Measurements from ENCODE around the gene RTL9.
"Not testable (repeated sequence)": the region's sequence is repeated elsewhere in the genome, so short reads cannot be mapped to it uniquely, and the experiment has no call there.

The RTL9 gene

DNA sequence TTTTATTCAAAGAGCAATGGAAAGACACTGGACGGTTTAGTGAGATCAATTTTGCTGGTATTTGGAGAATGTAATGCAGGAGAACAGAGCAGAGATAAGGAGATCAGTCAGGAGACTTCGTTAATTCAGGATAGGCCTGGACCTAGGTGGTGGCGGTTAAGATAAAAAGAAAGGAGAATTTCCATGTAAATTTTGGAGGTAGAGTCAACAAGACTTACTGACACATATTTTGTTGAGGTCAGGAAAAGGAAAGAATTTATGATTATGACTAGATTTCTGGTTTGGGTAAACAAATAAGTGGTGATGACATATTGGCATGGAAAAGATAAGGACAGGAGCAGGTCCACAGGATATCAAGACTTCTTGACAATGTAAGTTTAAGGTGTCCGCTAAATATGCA lies 31.9 kb upstream of the RTL9 start:
- H3K27me3 ChIP-seq (ENCODE audit: insufficient read depth, insufficient read length) = no peaks in the 10 kb centered on the region
- no peak for TF ChIP-seq ZNF274 (IDR thresholded peaks at IDR 0.05; ENCODE audit: low read depth, low read length)
- TF ChIP-seq YY1 (IDR thresholded peaks at IDR 0.05; ENCODE audit: insufficient read depth, insufficient read length) = no peak
- TF ChIP-seq SUZ12 (IDR thresholded peaks at IDR 0.05; ENCODE audit: extremely low read depth, insufficient read depth, insufficient read length) = no peak
- no peaks in the 10 kb centered on the region for H3K36me3 ChIP-seq (ENCODE audit: insufficient read depth, insufficient read length, low read length)
- no peak overlapping the region for H3K9ac ChIP-seq (ENCODE audit: insufficient read length, low read depth)
- no peaks in the 10 kb centered on the region for H3K9me3 ChIP-seq (ENCODE audit: insufficient read depth, low read length)
- no peaks in the 10 kb centered on the region for H3K4me1 ChIP-seq (ENCODE audit: insufficient read depth, insufficient read length)
- DNase-seq (ENCODE audit: low read depth, low spot score) = no peak
- H3K4me3 ChIP-seq (ENCODE audit: insufficient read length, low read depth) = no peak overlapping the region

DNA sequence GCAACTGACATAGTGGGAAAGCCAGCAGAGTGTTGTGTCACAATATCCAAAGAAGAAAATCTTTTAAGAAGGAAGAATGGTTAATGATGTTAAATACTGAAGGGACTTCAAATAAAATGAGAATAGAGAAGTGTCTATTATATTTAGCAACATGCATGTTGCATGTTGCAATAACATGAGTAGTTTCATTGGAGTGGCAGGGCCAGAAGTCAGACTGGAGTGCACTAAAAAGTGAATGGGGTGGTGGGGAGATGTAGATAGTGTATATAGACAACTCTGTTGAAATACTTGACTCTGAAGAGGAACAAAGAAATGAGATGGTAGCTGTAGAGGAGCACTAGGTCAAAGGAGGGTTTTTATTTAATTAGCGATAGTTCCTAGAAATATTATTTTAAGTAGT lies 31.3 kb upstream of the RTL9 start:
- Histone ChIP-seq H3K36me3 (ENCODE audit: insufficient read depth, insufficient read length, low read length) (no peaks in the 10 kb centered on the region), H3K4me1 (ENCODE audit: insufficient read depth, insufficient read length) (no peaks in the 10 kb centered on the region), H3K9me3 (ENCODE audit: insufficient read depth, low read length) (no peaks in the 10 kb centered on the region), H3K4me3 (ENCODE audit: insufficient read length, low read depth) (no peak overlapping the region), H3K27me3 (ENCODE audit: insufficient read depth, insufficient read length) (no peaks in the 10 kb centered on the region), H3K9ac (ENCODE audit: insufficient read length, low read depth) (no peak overlapping the region)
- TF ChIP-seq ZNF274 (IDR thresholded peaks at IDR 0.05; ENCODE audit: low read depth, low read length) (no peak), YY1 (IDR thresholded peaks at IDR 0.05; ENCODE audit: insufficient read depth, insufficient read length) (no peak), SUZ12 (IDR thresholded peaks at IDR 0.05; ENCODE audit: extremely low read depth, insufficient read depth, insufficient read length) (no peak)
- DNase-seq (ENCODE audit: low read depth, low spot score) = no peak

DNA sequence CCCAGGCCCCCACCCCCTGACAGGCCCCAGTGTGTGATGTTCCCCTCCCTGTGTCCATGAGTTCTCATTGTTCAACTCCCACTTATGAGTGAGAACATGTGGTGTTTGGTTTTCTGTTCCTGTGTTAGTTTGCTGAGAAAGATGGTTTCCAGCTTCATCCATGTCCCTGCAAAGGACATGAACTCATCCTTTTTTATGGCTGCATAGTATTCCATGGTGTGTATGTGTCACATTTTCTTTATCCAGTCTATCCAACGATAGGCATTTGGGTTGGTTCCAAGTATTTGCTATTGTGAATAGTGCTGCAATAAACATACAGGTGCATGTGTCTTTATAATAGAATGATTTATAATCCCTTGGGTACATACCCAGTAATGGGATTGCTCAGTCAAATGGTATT lies 30.0 kb upstream of the RTL9 start:
- H3K9me3 ChIP-seq (ENCODE audit: insufficient read depth, low read length); DNase-seq (ENCODE audit: low read depth, low spot score); H3K27me3 ChIP-seq (ENCODE audit: insufficient read depth, insufficient read length); H3K9ac ChIP-seq (ENCODE audit: insufficient read length, low read depth); H3K4me3 ChIP-seq (ENCODE audit: insufficient read length, low read depth); H3K4me1 ChIP-seq (ENCODE audit: insufficient read depth, insufficient read length); H3K36me3 ChIP-seq (ENCODE audit: insufficient read depth, insufficient read length, low read length): not testable (repeated sequence)

DNA sequence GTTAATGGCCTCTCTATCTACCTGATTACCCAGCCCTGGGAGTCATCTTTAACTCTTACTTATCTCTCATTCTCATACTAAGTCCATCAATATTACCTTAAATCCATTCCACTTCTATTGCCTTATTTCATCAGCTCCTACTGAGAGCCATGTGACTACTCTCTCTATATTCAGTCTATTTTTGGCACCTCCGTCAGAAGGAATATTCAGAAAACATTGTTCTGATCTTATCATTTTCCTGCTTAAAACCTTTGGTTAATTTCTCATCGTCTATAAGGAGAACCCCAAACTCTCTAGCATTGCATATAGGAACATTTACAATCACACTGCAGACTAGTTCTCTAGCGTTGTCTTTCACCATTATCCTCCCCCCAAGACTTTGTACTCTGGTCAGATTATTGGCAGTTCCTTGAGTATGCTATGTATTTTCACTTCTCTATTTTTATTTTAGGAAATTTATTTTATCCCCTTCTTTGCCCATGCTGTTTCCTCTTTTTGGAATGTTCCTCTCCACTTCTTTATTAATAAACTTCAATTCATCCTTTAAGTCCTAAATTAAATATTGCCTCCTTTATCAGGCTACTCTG lies 27.1 kb upstream of the RTL9 start:
- DNase-seq (ENCODE audit: low read depth, low spot score) = no peak
- H3K36me3 ChIP-seq (ENCODE audit: insufficient read depth, insufficient read length, low read length) = no peaks in the 10 kb centered on the region
- H3K9me3 ChIP-seq (ENCODE audit: insufficient read depth, low read length) = no peaks in the 10 kb centered on the region
- no peaks in the 10 kb centered on the region for H3K27me3 ChIP-seq (ENCODE audit: insufficient read depth, insufficient read length)
- TF ChIP-seq ZNF274 (IDR thresholded peaks at IDR 0.05; ENCODE audit: low read depth, low read length) (no peak), SUZ12 (IDR thresholded peaks at IDR 0.05; ENCODE audit: extremely low read depth, insufficient read depth, insufficient read length) (no peak), YY1 (IDR thresholded peaks at IDR 0.05; ENCODE audit: insufficient read depth, insufficient read length) (no peak)
- no peaks in the 10 kb centered on the region for H3K4me1 ChIP-seq (ENCODE audit: insufficient read depth, insufficient read length)
- no peak overlapping the region for H3K9ac ChIP-seq (ENCODE audit: insufficient read length, low read depth)
- no peak overlapping the region for H3K4me3 ChIP-seq (ENCODE audit: insufficient read length, low read depth)

DNA sequence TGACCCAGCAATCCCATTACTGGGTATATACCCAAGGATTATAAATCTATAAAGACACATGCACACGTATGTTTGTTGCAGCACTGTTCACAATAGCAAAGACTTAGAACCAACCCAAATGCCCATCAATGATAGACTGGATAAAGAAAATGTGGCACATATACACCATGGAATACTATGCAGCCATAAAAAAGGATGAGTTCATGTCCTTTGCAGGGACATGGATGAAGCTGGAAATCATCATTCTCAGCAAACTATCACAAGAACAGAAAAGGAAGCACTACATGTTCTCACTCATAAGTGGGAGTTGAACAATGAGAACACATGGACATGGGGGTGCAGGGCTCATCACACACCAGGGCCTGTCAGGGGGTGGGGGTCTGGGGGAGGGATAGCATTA lies 25.2 kb upstream of the RTL9 start:
- not testable (repeated sequence) for H3K36me3 ChIP-seq (ENCODE audit: insufficient read depth, insufficient read length, low read length); H3K9ac ChIP-seq (ENCODE audit: insufficient read length, low read depth); H3K27me3 ChIP-seq (ENCODE audit: insufficient read depth, insufficient read length); H3K4me3 ChIP-seq (ENCODE audit: insufficient read length, low read depth); DNase-seq (ENCODE audit: low read depth, low spot score); H3K4me1 ChIP-seq (ENCODE audit: insufficient read depth, insufficient read length); H3K9me3 ChIP-seq (ENCODE audit: insufficient read depth, low read length)

DNA sequence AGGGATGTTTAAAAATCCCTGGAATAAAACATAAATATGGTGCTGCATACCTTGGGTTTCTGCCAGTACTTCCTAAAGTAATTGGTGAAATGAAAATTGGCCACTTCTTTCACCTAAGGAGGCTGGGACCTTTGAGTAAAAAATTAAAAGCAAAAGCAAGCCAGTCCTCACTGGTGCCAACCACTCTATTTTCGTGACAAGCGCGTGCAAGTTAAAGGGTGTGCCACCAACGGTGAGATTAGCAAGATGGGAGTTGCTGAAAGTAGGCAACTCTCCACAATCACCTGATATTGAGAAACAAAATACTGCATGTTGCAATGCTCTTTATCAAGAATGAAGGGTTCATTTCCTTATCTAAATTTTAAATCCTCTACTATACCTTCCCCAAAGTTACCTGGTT lies 19.7 kb upstream of the RTL9 start:
- no peaks in the 10 kb centered on the region for H3K27me3 ChIP-seq (ENCODE audit: insufficient read depth, insufficient read length)
- H3K4me1 ChIP-seq (ENCODE audit: insufficient read depth, insufficient read length) = no peaks in the 10 kb centered on the region
- H3K36me3 ChIP-seq (ENCODE audit: insufficient read depth, insufficient read length, low read length) = no peaks in the 10 kb centered on the region
- H3K4me3 ChIP-seq (ENCODE audit: insufficient read length, low read depth) = no peak overlapping the region
- H3K9ac ChIP-seq (ENCODE audit: insufficient read length, low read depth) = no peak overlapping the region
- no peaks in the 10 kb centered on the region for H3K9me3 ChIP-seq (ENCODE audit: insufficient read depth, low read length)
- TF ChIP-seq SUZ12 (IDR thresholded peaks at IDR 0.05; ENCODE audit: extremely low read depth, insufficient read depth, insufficient read length) (no peak), YY1 (IDR thresholded peaks at IDR 0.05; ENCODE audit: insufficient read depth, insufficient read length) (no peak), ZNF274 (IDR thresholded peaks at IDR 0.05; ENCODE audit: low read depth, low read length) (no peak)
- no peak for DNase-seq (ENCODE audit: low read depth, low spot score)

DNA sequence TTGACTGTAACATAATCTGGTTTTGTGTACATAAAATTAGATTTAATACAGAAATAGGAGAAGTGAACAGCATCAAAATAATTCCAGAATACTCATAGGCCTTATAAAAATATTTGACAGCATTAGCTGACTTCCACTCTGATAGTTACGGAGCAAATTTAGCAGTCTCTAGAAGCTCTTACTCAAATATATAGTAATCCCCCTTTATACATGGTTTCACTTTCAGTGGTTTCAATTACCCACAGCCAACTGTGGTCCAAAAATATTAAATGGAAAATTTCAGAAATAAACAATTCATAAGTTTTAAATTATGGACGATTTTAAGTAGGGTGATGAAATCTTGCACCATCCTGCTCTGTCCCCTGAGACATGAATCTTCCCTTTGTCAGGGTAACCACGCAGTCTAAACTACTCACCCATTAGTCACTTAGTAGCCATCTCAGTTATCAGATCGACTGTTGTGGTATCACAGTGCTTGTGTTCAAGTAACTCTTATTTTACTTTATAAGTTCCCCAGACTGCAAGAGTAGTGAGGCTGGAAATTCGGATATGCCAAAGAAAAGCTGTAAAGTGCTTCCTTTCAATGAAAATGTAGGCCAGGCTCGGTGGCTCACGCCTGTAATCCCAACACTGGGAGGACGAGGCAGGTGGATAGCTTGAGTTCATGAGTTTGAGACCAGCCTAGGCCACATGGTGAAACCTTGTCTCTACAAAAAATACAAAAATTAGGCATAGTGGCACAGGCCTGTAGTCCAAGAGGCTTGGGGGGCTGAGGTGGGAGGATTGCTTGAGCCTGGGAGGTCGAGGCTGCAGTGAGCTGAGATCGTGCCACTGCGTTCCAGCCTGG lies 17.2 kb upstream of the RTL9 start:
- H3K36me3 ChIP-seq (ENCODE audit: insufficient read depth, insufficient read length, low read length) = no peaks in the 10 kb centered on the region
- H3K9ac ChIP-seq (ENCODE audit: insufficient read length, low read depth) = no peak overlapping the region
- DNase-seq (ENCODE audit: low read depth, low spot score) = no peak
- TF ChIP-seq YY1 (IDR thresholded peaks at IDR 0.05; ENCODE audit: insufficient read depth, insufficient read length) (no peak), SUZ12 (IDR thresholded peaks at IDR 0.05; ENCODE audit: extremely low read depth, insufficient read depth, insufficient read length) (no peak), ZNF274 (IDR thresholded peaks at IDR 0.05; ENCODE audit: low read depth, low read length) (no peak)
- no peaks in the 10 kb centered on the region for H3K27me3 ChIP-seq (ENCODE audit: insufficient read depth, insufficient read length)
- H3K4me3 ChIP-seq (ENCODE audit: insufficient read length, low read depth) = no peak overlapping the region
- no peaks in the 10 kb centered on the region for H3K9me3 ChIP-seq (ENCODE audit: insufficient read depth, low read length)
- H3K4me1 ChIP-seq (ENCODE audit: insufficient read depth, insufficient read length) = no peaks in the 10 kb centered on the region
